CD4-positive, alpha-beta T cell (primary cell): Measurements from ENCODE around the gene NRF1. TPM values are rescaled to one million over a fixed set of nuclear protein-coding genes. Genes with fewer than 3 reads are reported as not detected.

Source experiments
- ATAC-seq: fragments of 200-7000 bp; cut with Tn5 transposase; one replicate; pipeline ENCODE4 v1.10.0; 2022; ENCODE audit warnings: mild to moderate bottlenecking; ENCODE audit not compliant: poor library complexity
- CTCF ChIA-PET: fragments of 350-600 bp; sonication (Branson Sonifier 250); formaldehyde crosslinking; loops from one replicate; lab custom pipeline; 2021; ENCODE audit warnings: antibody characterized with exemption, inconsistent platforms; lab: Charles Lee
- POLR2A ChIA-PET: fragments of 350-600 bp; sonication (Branson Sonifier 250); formaldehyde crosslinking; loops from one replicate; lab custom pipeline; 2021; ENCODE audit warnings: antibody characterized with exemption, inconsistent platforms; lab: Charles Lee
- DNase-seq, 14 experiments: peaks; one replicate each; pipeline ENCODE4 v3.0.0-alpha.2; 2013 to 2020; ENCODE audit warnings: mixed read lengths in 2 of 14
- H3K27ac ChIP-seq, 2 donors: one replicate each; pipeline versions ENCODE4 v1.5.1 to v1.7.0; 2013; ENCODE audit warnings: low read length in 2 of 2, low read depth in 1 of 2, mild to moderate bottlenecking in 1 of 2
- H3K27me3 ChIP-seq, 2 experiments: 1 replicate in 1 of 2; 2 replicates in 1 of 2; pipeline versions ENCODE4 v1.6.1 to v1.7.0; 2013; ENCODE audit warnings: low read length in 2 of 2, control low read depth in 1 of 2, mild to moderate bottlenecking in 1 of 2, moderate library complexity in 1 of 2; ENCODE audit not compliant: insufficient read depth in 2 of 2, control insufficient read depth in 1 of 2
- H3K36me3 ChIP-seq: one replicate; pipeline ENCODE4 v1.6.1; 2013; ENCODE audit warnings: low read length, control low read depth; ENCODE audit not compliant: insufficient read depth
- H3K4me1 ChIP-seq: one replicate; pipeline ENCODE4 v1.6.1; 2013; ENCODE audit warnings: low read length, control low read depth; ENCODE audit not compliant: insufficient read depth
- H3K4me3 ChIP-seq: one replicate; pipeline ENCODE4 v1.5.1; 2013; ENCODE audit warnings: mild to moderate bottlenecking, low read length, moderate library complexity
- H3K9me3 ChIP-seq, 2 experiments: 1 replicate in 1 of 2; 2 replicates in 1 of 2; pipeline versions ENCODE4 v1.6.1 to v1.7.0; 2013; ENCODE audit warnings: low read length in 2 of 2, mild to moderate bottlenecking in 2 of 2, control low read depth in 1 of 2, moderate library complexity in 1 of 2; ENCODE audit not compliant: control insufficient read depth in 1 of 2, insufficient read depth in 1 of 2
- H3K27ac Mint-ChIP-seq: one replicate; pipeline ENCODE4 v1.8.0; 2020; ENCODE audit warnings: mixed read lengths
- H3K27me3 Mint-ChIP-seq: one replicate; pipeline ENCODE4 v1.8.0; 2021; ENCODE audit warnings: mixed read lengths
- H3K36me3 Mint-ChIP-seq: one replicate; pipeline ENCODE4 v1.8.0; 2021; ENCODE audit warnings: low read depth, mixed read lengths
- H3K4me1 Mint-ChIP-seq: one replicate; pipeline ENCODE4 v1.8.0; 2021; ENCODE audit warnings: low read depth, mixed read lengths
- H3K4me3 Mint-ChIP-seq: one replicate; pipeline ENCODE4 v1.8.0; 2020; ENCODE audit warnings: mild to moderate bottlenecking, mixed read lengths
- H3K9me3 Mint-ChIP-seq: one replicate; pipeline ENCODE4 v1.8.0; 2020; ENCODE audit warnings: mixed read lengths
- CTCF ChIP-seq: fragments of 200-600 bp; IDR thresholded peaks from one replicate; pipeline ENCODE4 v1.8.0; 2022; ENCODE audit warnings: antibody characterized with exemption, mild to moderate bottlenecking
- intact Hi-C, 2 experiments: fragments of 100-400 bp; cut with DNase I in 1 of 2; cut with micrococcal nuclease in 1 of 2; formaldehyde crosslinking; loops; one replicate each; pipeline versions ENCODE4 v1.15.1 to v1.9.0; 2023 to 2025; cut with DNase I, micrococcal nuclease
- total RNA-seq, 174 experiments: library from RNA in 2 of 174; stranded (reverse) in 2 of 174; gene quantifications; one replicate each; pipeline ENCODE4 v1.2.3 and lab custom pipeline; 2021 to 2026

Gene NRF1
- total RNA-seq, 2 experiments from 2014 or later, result 35.4 to 36.1 TPM

- DNase-seq (no peak), ATAC-seq (no peak)
- Histone ChIP-seq H3K36me3 (peaks cover 48% of the 10 kb centered on the region), H3K27me3 (no peaks in the 10 kb centered on the region), H3K27ac (no peak overlapping the region), H3K4me1 (no peaks in the 10 kb centered on the region), H3K4me3 (no peak overlapping the region), H3K9me3 (no peaks in the 10 kb centered on the region)
- H3K9me3 Mint-ChIP-seq, result no peaks in the 10 kb centered on the region
- no peak overlapping the region for H3K4me3 Mint-ChIP-seq
- TF ChIP-seq CTCF, result no peak
- no peaks in the 10 kb centered on the region for H3K27me3 Mint-ChIP-seq
- no peak overlapping the region for H3K27ac Mint-ChIP-seq
- ChIA-PET CTCF (interaction anchor here (0.6 kb wide), 1 partner anchor 9 kb away, joined by 3 read pairs; no protein-coding TSS in a partner anchor), POLR2A (no interaction called here)
- H3K36me3 Mint-ChIP-seq, result peaks cover 72% of the 10 kb centered on the region
- no peaks in the 10 kb centered on the region for H3K4me1 Mint-ChIP-seq
- intact Hi-C loops, result no loop called here
Observed at GRCh38 chr7:129752760-129753159, 141.2 kb downstream of the NRF1 start.

- Mint-ChIP-seq H3K36me3 (peaks cover 64% of the 10 kb centered on the region), H3K27ac (no peak overlapping the region), H3K9me3 (no peaks in the 10 kb centered on the region), H3K27me3 (no peaks in the 10 kb centered on the region), H3K4me1 (no peaks in the 10 kb centered on the region), H3K4me3 (no peak overlapping the region)
- ChIA-PET CTCF (no interaction called here), POLR2A (no interaction called here)
- intact Hi-C loops, result no loop called here
- Histone ChIP-seq H3K4me3 (no peak overlapping the region), H3K36me3 (peaks cover 44% of the 10 kb centered on the region), H3K4me1 (no peaks in the 10 kb centered on the region), H3K27me3 (no peaks in the 10 kb centered on the region), H3K27ac (no peak overlapping the region), H3K9me3 (no peaks in the 10 kb centered on the region)
- no peak for TF ChIP-seq CTCF
- no peak for ATAC-seq
- DNase-seq, result no peak
Observed at GRCh38 chr7:129754406-129754805, 142.9 kb downstream of the NRF1 start.

- H3K27ac Mint-ChIP-seq, result no peak overlapping the region
Observed at GRCh38 chr7:129757991-129758390, 146.5 kb downstream of the NRF1 start.

More at GRCh38 chr7:129757991-129758390, 146.5 kb downstream of the NRF1 start:
- Mint-ChIP-seq H3K4me3 (no peak overlapping the region), H3K36me3 (peaks cover 40% of the 10 kb centered on the region), H3K27me3 (no peaks in the 10 kb centered on the region), H3K9me3 (no peaks in the 10 kb centered on the region), H3K4me1 (no peaks in the 10 kb centered on the region)
- H3K27ac ChIP-seq, result no peak overlapping the region
- H3K27me3 ChIP-seq, result no peaks in the 10 kb centered on the region
- ChIA-PET POLR2A (interaction anchor here (0.6 kb wide), 1 partner anchor 589 kb away, joined by 3 read pairs; no protein-coding TSS in a partner anchor), CTCF (no interaction called here)
- H3K4me3 ChIP-seq, result no peak overlapping the region
- H3K9me3 ChIP-seq, result no peaks in the 10 kb centered on the region
- no peak for TF ChIP-seq CTCF
- ATAC-seq, result no peak
- DNase-seq, result no peak
- H3K4me1 ChIP-seq, result no peaks in the 10 kb centered on the region
- intact Hi-C loops, result no loop called here
- peaks cover 23% of the 10 kb centered on the region for H3K36me3 ChIP-seq
